ENCODE measurements around the gene BCAT1. TPM values are rescaled to one million over a fixed set of nuclear protein-coding genes. Genes with fewer than 3 reads are reported as not detected.
"Not testable (repeated sequence)": the region's sequence is repeated elsewhere in the genome, so short reads cannot be mapped to it uniquely, and the experiment has no call there.

BCAT1 gene
- total RNA-seq, 1 experiment from 2014 or later: 108 TPM

DNA sequence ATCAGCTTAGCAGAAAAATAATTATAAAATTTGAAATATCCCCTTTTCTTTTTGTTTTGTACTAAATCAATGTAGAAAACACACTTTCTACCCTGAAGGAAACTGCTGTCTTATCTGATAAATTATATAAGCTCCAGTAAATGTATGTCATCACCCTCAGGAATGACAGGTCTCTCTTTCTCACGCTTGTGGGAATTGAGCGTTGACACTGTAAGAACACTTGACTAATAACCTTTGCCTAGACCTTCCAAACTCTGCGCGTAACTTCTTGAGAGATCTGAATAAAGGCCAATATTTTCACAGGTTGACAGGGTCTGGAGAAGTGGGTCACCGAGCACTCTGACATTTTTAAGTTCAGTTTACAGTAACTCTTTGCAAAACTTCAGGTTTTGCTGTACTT lies 138.5 kb downstream of the BCAT1 start:
- no peak for DNase-seq (ENCODE audit: low read depth)

DNA sequence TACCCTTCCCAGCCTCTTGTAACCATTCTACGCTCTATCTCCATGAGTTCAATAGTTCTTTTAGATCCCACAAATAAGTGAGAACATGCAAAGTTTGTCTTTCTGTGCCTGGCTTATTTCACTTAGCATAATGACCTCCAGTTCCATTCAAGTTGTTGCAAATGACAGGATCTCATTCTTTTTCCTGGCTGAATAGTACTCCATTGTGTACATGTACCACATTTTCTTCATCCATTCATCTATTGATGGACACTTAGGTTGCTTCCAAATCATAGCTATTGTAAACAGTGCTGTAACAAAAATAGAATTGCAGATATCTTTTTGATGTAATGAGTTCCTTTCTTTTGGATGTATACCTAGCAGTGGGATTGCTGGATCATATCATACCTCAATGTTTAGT lies 139.6 kb downstream of the BCAT1 start:
- DNase-seq (ENCODE audit: low read depth): not testable (repeated sequence)

DNA sequence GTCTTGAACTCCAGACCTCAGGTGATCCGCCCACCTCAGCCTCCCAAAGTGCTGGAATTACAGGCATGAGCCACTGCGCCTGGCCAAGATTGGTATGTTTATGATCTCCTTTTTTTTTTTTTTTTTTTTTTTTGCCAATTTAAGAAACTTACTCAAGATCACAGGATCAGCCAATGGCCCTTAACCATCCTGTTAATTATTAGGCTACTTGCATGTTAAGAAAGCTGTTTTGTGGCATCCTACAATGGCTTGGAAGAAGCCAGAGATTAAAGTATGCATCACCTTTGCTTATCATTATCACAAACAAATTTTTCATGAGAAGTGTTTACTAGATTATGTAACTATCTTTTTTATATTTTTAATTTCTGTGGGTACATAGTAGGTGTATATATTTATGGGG lies 140.2 kb downstream of the BCAT1 start:
- no peak for DNase-seq (ENCODE audit: low read depth)

DNA sequence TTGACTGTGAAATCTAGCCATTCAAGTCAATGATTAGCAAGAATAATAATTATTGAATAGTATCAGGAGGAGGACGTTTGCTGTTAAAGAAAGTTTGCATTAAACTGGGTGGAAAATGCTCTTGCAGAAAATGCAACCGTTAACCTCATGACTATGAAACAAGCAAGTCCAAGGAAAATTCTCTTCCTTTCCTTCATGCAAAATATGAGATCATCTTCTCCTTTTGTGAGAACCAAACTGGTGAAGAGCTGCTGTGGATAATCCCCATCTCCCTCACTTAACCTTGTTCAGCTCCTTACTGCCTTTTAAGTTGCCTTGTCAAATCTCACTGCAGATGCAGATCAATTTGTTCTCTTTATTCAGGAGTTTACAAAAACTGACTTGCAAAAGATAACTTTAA lies 142.5 kb downstream of the BCAT1 start:
- DNase-seq (ENCODE audit: low read depth): no peak

DNA sequence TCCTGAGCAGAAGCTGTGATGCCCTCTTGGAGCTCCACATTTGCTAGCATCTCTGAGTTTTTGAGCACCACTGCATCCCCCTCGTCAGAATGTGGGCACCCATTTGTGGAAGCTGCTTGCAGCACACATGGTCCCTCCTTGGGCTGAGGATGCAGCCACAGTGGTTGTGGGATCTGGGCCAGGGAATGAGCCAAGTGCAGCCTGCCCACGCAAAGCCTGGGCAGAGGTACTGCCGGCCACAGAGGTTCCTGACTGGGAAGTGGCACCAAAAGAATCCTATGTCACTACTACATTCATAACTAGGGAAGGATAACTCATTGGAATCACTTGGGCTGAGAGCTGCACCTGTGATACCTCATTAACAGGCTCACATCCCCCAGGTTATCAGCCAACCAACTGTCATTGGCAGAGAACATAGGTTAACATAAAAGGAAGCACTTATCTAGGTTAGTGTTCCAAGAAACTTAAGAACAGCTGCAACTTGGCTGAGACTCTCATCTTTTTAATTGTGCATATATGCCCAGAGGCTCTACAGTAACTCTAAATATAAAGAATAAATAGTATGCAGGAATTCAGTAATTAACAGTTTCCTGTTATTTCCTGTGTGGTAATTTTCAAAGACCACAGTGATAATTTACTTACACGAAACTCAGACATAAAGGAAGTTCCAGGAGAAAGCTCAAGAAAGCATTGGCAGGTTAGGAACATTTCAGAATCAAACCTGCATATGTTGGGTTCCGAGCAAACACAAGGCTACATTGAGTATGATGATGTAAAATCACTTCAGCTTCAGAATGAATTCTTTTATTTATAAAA lies 145.3 kb downstream of the BCAT1 start:
- DNase-seq (ENCODE audit: low read depth): peak; percentile 46

DNA sequence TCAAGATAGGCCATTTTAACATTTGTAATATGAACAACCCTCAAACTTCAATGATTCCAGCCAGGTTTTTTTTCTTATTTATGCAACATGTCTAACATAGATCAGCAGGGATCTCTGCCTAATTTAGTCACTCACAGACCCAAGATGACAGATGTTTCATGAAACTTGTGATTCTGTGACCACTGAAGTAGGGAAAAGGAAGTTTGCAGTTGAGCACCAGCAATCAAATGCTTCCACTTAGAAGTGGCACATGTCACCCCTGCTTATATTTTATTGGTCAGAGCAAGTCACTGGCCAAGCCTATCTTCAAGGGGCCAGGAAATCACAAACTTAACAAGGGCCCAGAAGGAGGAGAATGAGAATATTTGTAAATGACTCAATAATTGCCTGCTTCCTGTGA lies 150.6 kb downstream of the BCAT1 start:
- DNase-seq (ENCODE audit: low read depth): no peak

DNA sequence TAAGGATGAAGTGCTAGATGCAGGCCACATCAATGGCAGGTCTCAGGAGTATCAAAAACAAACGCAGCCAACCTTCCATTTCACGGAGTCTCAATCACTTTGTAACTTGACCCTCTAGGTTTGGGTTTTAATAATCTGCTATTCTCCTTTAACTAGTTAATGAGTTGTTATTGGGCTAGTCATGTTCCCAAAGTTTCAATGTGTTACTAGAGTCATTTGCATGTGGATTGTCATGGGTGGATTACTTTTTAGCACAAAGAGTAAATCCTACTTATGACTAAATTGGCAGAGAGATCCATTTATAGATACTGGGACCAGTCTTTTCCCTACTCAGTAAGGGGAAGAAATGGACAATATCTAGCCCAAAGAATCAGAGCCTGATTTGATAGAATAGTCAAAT lies 151.0 kb downstream of the BCAT1 start:
- no peak for DNase-seq (ENCODE audit: low read depth)

DNA sequence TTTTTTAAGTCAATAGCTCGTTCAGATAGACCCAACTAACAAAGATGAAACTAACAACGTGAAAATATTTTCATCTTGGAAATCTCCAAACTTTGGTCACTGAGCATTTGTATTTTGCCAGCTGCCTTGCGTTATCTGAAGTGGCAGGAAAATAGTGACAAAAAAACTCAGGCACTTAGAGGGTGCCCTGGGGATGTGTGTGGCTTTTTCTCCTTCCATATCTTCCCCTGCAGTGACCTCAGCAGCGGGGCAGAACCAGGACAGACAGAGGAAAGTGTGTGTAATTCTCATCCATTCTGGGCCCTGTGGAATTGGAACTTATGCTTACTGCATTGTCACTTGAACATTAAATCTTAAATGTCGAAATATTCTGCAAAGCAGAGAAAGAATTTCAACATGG lies 152.0 kb downstream of the BCAT1 start:
- DNase-seq (ENCODE audit: low read depth): peak; percentile 33

DNA sequence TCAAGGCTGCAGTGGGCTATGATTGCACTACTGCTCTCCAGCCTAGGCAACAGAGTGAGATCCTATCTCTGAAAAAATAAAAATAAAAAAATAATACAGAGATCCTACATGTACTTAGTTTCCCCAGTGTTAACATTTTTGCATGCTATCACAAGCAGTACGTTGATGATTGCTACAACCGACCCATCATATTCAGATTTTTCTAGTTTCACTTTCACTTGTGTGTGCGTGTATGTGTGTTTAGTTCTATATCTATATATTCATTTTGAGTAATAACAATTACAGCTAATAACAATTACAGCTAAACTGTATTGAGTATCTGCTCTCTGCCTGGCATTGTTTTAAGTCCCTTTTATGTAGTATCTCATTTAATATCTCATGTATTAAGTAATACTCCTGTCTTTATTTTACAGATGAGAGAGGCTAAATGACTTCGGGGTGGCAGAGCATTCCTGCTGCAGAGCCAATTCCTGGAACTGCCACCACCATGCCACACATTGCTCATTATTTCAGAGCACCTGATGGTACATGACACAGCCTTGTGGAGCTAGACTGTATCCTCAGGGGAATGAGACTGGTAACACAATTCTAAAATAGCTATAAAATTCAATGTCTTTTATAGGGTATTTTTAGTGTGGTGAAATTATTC lies 153.1 kb downstream of the BCAT1 start:
- DNase-seq (ENCODE audit: low read depth): peak; percentile 29

DNA sequence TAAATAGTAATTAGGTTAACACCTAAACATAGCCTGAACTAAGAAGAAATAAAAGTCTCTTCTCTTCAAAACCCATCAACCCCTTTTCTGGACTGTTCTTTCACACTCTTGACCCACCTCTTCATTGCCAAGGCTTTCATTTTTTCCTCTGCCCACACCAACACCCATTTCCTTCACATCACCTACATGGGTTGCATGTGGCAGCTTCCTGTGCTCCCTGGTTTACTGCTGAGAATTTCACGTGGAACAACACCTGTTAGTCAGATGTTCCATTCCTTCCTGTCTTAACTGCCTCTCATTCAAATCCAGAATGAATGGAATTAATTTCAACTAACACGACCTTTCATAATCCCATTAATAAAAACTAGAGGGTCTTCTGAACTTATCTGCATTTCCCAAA lies 157.3 kb downstream of the BCAT1 start:
- DNase-seq (ENCODE audit: low read depth): no peak

DNA sequence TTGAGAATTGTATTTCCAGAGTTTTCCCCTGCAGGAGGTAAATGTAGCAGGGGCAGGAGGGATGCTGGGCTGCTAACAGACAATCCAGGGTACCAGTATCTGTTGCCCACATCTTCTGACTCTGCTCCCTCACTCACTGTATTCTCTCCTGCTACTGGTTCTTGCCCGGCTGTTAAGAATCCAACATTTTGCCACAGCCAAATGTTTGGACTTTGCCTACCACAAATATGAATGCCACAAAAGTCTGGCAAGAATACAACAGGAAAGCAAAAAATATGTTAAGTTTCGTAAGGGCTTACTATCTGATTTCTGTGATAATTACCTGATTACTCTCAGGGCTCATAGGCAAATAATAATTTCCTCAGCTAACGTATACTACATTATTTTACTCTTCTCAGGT lies 160.0 kb downstream of the BCAT1 start:
- DNase-seq (ENCODE audit: low read depth): peak; percentile 23

DNA sequence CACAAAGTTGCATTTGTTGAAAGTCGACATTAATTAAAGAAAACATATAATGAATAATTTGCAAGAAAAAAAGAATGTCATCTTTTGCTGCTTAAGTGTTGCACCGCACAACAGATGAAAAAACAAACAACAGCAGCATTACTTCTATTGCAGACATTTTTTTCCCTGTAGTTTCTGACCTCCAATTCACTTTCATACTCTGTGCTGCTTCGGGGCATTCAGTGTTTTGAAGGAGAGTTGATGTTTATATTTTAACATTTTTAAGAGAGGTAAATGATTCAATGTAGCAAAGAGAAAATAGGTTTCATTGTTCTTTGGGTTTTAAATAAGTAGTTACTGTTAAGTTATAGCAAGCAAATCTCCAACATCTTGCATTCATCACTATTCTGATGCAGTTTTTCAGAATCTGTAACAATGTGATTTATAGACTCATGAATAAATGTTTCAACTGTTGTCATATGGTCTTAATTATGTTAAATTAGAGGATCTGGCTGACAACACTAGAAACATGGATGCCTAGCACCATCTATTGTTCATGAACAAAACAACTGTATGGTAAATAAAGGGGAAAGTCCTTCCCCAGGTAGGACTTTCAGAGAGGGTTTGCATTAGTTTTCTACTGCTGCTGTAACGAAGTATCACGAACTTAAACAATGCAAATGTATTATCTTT lies 168.1 kb downstream of the BCAT1 start:
- DNase-seq (ENCODE audit: low read depth): peak; percentile 50

DNA sequence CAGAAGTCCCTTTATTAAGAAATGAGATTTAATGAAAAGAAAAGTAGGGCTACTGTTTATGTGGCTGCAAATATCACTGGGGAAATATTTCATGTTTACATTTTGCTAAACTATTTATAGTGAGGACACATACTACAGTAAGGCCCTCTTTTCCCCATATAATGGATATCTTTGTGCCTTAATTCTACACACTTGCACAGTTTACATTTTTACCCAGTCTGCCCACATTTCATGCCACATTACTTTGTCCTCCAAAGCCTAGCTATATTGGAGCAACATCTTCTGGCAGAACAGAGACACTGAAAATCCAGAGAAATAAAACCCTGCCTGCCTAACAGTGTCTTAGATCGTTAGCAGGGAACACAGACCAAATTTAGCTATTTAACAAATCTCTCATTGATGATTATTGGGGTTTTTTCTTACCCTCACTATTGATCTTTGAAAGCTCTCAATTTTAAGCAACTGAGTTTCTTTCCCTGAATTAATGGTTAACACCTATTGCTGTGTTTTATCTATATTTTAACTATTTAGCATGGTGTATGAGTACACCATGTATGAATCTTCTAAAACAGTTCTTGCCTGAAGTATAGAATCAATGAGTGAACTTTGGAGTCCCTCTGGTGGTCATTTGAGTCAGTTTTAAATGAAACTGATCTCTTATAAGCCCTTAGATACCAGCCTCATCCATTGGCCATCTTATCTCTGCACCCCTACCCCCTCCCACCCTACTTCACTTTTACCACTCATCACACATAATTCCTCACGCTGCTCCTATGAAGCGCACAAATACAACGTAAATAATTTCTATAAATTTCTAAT lies 170.2 kb downstream of the BCAT1 start:
- DNase-seq (ENCODE audit: low read depth): peak; percentile 46

DNA sequence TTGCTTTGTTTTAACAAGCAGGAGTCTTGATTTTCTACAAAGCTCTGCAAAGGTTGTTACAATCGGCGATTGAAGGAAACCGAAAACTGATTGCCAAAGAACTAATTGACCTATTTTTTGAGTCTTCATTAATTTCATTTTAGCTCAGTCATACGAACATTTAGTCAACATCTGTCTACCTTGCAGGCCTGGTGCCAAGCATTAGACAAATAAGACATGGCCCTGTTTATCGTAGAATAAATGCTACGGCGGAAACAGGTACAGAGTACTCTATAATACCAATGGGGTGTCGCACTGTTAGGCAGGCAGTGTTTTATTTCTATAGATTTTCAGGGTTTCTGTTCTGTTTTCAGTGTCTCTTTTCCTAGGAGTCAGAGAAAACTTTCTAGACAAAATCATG lies 171.5 kb downstream of the BCAT1 start:
- no peak for DNase-seq (ENCODE audit: low read depth)

DNA sequence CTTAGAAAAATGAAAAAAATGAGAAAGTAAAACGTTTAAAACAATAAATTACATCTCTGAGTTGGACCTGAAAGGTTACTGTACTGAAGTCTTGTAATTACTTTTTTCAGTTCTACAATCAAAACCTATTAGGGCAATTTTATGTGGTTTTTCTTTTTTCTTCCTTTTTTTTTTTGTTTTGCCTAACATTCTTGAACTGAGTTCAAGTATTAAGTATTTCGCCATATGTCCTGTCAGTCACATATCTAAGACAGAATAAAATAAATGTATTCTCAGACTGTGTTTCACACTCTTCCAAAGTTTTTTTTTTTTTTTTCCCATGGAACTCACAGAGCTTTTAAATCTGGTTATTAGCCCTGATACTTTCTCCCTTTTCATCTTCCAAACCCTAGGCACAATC lies 172.0 kb downstream of the BCAT1 start:
- no peak for DNase-seq (ENCODE audit: low read depth)

DNA sequence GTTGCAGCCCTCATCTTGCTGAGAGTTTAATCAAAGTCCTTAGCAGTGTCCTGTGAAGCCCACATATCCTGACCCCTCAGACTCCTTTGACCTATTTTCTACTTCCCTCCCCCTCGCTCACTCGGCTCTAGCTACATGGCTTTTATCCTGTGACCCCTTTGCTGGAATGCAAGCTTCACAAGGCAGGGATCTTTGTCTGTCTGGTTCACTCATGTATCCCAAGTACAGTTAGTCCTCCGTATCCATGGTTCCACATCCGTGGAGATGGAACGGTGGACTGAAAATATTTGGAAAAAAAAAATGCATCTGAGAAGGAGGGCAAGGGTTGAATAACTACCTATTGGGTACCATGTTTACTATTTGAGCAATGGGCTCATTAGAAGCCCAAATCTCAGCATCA lies 173.8 kb downstream of the BCAT1 start:
- no peak for DNase-seq (ENCODE audit: low read depth)

DNA sequence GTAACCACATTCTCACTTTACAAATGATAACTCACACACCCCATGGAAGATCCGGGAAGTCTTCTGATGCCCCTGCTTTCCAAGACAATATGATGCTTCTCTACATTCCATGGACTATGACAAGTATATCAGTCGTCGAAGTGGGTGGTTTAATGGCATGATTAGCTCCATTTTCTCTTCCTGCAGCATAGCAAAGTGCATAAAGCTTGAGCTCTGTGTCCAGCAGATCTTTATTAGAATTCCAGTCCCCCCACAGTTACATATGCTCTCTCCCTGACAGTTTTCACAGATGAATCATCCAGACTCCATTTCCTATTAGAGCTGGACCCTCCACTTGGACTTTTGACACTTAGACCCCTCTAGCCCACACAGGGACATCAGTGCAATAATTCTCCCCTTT lies 174.9 kb downstream of the BCAT1 start:
- DNase-seq (ENCODE audit: low read depth): no peak

DNA sequence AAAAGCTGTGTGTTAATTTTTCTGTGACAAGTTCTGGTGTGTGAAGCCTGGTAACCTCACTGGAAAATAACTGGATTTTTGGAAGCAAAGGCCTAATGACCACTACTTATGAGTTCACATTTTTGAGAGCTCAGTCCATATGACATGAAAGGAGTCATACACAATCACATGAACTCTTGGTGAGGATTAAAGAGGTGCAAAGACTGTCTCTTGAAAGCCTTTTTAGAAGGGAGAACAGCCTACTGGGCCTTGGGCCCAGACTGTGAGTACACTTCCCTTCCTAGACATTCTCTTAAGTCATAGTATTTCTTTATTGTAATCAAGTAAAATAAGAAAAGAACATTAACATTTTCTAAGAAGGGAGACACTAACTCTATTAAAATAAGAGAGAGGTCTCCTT lies 176.1 kb downstream of the BCAT1 start:
- DNase-seq (ENCODE audit: low read depth): no peak

DNA sequence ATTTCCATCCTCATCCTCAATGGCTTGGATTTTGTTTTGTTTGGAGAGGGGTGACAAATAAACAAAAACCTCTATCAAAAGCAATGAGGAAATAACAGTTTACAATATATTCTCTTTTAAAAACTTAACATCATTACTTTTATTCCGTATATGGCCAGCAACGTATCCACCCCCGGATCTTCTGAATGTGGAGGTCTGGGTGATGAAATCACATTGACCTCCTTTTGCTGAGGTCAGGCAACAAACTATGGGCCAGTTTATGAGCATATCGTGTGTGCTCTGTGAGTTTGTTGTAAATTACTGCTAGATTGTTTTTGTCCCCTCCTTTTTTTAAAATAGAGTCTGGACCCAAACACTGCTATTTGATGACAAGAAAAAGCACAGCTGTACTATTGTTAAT lies 178.1 kb downstream of the BCAT1 start:
- DNase-seq (ENCODE audit: low read depth): no peak

DNA sequence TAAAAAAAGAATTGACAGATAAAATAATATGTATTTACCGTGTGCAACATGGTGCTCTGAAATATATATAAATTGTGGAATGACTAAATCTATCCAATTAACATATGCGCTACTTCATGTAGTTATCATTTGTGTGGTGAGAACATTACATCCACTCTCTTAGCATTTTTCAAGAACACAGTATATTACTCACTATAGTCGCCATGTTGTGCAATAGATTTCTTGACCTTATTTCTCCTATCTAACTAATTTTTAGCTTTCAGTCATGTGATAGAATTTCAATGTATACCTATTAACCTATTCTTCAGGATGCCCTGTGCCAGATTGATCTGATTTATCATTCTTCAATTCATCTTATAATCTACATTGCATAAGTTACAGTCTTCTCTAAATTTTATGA lies 178.6 kb downstream of the BCAT1 start:
- DNase-seq (ENCODE audit: low read depth): no peak

DNA sequence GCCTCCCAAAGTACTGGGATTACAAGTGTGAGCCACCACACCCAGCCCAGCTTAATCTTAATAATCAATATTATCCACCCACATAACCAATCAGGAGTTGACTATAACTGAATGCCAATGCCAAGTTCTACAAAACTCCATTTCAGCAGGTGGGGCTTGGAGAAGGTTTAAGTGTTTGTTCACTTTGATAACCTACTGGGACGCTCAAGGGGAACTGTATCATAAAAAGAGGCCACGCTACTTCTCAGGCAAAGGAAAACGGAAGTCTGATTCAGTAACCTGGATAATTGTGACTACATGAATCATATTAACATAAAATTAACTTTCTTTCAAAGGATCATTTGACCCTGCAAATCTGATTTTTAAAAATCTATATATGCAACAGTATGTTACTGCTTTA lies 179.2 kb downstream of the BCAT1 start:
- DNase-seq (ENCODE audit: low read depth): no peak

DNA sequence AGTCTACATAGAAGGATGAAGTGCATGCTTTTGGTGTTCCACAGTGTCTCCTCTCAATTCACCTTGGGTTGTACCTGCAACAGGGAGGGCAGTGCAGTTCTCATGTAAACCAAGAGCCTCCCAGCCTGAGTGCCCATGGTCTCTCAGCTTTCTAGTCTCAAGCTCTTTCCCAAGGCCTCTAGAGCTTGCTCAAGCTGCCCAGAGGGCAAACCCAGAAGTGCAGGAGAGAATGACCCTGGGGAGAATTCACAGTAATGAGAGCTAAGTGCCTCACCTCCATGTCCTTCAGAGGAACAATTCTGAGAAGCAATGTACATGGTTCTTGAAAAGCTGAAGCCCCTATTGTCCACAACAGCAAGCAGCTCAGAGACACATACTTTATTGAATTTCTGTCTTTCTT lies 180.5 kb downstream of the BCAT1 start:
- DNase-seq (ENCODE audit: low read depth): no peak

Measured in RPMI7951 (cell line).